Hepatic stellate cell (primary cell): ENCODE results near the gene POLD4.

Experiments
- DNase-seq: peaks from one replicate; pipeline ENCODE4 v3.0.0; 2011; ENCODE audit warnings: low spot score

Gene POLD4

DNA sequence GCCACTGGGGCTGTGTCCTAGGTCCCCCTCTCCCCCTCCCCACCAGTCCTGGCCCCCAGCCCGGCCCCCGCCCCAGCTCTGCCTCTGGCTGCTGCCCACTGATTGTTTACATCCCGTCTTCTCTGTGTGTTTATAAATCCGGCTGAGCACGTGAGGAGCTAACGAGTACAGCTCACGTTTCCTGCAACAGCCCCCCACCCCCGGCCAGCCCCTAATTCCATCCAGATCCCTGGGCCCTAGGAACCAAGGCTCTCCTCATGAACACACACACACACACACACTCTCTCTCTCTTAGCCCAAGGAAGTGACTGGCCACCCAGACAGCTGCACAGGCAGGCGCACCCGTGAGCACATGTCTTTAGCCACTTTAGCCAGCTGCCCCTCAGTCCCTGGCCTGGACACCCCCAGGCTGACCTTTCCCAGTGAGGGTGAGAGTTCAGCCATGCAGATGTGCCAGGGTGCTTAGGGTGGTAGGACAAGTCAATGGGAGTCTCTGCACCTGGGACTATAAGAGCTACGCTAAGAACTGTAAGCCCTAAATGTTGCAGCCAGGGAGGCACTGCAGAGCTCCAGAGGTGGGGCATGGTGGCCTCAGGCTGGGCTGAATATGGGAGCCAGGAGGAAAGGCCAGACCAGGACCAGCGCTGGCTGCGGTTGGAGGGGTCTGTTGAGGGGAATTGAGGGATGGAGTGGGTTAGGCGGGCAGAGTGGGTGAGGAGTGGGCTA is 17.2 kb upstream of the POLD4 start:
- DNase-seq, result peak; percentile 67

DNA sequence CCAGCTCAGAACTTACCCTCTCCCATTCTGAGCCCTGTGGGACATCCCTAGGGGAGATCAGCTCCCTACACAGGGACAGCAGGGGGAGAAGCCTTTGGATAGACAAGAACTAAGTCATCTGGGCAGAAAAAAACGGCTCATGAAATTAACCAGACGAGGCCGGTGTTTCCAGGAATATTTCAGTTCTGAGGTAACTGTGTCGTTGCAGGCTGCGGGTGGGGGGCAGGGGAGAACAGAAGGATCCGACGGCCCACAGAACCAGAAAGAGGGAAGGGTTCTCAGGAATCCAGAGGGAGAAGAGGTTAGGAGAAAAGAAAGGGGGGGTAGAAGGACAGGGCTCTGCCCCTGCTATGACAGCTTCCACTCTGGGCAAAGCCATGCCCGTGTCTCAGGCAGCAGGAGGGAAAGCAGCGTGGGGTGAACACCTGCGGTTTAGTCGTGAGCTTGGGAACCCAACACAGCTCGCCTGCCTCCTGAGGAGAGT is 16.5 kb upstream of the POLD4 start:
- DNase-seq, result peak; percentile 56

- no peak for DNase-seq
These were observed 15.9 kb upstream of the POLD4 start for GRCh38 chr11:67369275-67369674.

DNA sequence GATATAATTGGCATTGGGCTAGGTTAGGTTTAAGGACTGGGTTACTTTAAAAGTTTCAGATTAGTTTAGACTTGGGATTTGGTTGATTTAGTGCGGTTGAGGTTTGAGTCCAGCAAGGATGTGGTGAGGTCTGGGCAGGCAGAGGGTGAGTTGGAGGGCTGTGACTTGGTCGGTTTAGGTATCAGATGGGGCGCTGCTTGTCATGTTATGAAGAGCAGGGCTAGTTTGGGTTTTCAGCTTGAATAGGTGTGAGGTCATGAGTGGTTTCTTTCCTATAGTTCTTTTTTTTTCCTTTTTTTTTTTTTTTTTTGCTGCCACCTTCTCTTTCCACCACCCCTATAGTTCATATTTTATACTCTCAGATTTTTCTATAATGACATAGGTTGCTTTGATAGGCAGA is 15.3 kb upstream of the POLD4 start:
- no peak for DNase-seq

- no peak for DNase-seq
These were observed 14.4 kb upstream of the POLD4 start for GRCh38 chr11:67367761-67368227.

- DNase-seq, result no peak
These were observed 13.8 kb upstream of the POLD4 start for GRCh38 chr11:67366961-67367760.

DNA sequence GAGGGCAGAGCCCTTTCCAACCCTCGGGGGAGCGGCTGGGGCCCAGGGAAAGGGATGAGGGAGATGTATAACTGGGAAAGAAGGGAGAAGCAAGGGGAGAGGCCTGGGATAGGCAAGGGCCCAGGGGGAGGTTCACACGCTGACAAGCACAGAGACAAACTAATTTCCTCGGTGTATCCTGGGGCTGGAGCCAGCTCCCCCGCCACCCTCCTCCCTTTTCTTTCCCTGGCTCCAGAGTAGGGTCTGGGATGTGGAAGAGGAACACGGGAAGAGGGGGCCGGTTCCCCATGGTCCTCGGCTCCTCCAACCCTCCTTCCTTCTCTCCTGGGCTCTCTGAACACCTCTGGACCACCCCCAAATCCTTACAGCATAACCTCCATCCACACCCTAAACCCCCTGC is 13.2 kb upstream of the POLD4 start:
- no peak for DNase-seq

- no peak for DNase-seq
These were observed 12.5 kb upstream of the POLD4 start for GRCh38 chr11:67365736-67366444.

- DNase-seq, result no peak
These were observed 11.7 kb upstream of the POLD4 start for GRCh38 chr11:67364783-67365722.

DNA sequence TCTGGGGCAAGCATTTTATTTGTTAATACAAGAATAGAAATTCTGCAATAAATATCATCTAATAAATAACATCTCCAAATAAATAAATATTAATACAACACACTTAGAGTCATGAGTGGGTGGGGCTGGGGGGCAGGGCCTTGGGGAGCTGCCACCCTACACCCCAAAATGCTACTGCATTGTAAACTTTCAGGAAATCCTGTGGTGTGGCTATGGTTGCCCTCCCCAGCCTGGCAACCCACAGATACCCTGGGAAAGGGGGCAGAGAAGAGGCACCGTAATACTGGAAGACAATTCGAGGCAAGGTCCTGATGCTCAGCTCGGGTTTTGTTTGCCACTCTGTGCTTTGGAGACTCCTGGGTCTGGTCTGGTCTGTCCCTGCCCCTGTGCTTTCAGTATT is 10.8 kb upstream of the POLD4 start:
- DNase-seq, result no peak

- DNase-seq, result no peak
These were observed 4.7 kb upstream of the POLD4 start for GRCh38 chr11:67357831-67358670.

DNA sequence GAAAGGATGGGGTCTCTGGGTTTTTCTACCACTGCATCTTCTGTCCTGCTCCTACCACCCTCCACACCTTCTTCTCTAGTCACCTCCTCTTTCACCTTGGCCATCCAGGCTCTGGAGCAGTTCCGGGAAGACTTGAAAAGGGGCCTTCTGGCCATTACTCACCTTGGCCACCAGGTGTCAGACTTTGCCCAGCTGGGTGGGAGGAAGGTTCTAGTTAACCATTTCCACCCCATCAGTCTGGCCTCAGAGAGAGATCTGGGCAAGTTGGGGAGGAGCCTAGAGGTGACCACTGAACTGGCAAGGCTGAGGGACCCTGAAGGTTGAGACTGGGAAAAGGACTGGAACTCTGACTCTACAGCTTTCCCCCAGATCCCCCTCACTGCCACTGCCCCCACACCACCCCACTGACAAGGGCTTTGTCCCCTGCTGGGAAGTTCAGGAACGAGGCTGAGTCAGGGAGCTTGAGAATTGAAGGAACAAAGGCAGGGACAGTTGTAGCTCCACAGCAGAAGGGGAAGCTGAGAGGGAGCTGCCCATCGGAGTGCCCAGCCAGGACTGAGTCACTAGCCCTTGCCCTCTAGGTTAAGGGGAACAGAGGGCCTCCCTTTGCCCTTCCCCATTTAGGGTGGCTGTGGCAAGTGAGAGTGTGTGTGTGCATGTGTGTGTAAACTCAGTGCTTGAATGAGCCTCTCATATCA is 3.7 kb upstream of the POLD4 start:
- DNase-seq, result peak; percentile 85

DNA sequence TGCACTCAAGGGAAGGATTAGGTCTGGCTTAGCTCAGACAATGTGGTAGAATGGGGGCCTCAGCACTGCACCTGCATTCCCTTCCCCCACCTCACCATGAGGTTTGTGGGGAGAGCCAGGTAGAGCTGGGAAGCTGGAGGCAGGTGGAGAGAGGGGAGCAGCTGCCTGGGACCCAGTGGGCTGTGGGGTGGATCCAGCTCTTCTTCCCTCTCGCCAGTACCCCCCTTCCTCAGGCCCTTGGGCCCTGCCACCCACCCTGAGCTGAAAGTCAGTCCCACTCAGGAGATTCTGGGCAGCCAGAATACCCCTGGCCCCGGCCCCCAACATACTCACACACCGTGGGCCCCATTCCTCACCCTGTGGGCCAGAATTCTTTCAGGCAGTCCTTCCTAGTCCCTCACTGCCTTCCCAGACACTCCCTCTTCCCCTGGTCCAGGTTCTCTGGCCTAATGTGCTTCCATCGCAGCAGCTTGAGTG is 3.1 kb upstream of the POLD4 start:
- no peak for DNase-seq

DNA sequence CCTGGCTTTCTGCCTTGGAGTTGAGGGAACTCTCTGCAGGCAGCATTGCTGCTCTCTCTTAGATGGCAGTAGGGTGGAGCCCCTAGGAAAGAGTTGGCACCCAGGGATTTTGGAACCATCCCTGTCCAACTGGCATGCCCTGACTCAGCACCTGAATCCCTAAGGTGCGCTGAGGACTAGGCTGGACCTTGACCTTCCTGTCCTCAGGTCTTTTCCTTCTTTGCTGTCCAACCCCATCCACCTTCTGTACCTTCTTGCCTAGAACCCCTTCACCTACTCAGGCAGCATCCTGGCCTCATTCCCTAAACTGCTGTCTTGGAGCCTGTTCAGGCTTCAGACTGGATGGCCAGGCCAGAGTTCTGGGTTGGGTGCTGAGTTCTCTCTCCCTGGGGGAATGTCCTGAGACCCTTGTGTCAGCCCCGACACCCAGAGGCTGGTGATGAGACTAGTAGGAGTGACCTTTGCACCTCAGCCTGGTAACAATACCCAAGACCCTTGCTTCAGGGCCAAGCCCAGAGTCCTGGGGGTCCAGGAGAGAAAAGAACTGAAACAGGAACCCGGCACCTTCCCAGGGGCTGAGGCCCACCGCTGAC is 2.5 kb upstream of the POLD4 start:
- no peak for DNase-seq

DNA sequence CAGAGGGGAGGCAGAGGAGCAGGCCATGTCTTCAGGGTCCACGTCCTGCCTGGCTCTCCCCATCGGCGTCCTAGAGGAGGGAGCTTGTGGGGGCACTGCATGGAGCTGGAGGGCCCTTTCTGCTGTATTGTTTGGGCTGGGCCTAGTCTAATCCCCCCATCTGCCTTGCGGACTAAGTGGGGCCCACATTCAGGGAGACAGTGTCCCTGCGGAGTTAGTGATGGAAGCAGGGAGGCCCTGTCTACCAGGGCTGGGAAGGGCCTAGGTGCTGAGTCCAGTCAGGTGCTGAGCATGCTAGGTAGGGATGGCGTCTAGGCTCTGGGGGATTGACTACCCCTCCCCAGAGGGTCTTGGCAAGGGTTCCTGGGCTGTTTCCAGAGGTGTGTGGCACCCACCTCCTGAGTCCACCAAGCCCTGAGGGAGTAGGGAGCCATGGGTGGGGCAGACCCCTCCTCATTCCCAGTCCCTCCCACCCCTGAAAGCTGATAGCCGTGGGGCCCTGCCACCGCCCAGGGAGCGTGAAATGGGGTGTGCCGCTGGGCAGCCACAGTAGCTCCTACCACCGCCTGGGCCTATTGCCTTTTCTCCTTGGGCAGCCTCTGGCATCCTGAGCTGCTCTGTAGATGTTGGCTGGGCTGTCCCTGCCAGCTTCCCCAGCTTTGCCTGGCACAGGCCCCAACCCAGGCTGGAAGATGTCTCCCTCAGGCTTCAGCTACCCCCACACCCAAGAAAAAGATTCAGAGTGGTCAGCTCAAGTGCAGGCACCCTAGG is 1.9 kb upstream of the POLD4 start:
- DNase-seq, result no peak

DNA sequence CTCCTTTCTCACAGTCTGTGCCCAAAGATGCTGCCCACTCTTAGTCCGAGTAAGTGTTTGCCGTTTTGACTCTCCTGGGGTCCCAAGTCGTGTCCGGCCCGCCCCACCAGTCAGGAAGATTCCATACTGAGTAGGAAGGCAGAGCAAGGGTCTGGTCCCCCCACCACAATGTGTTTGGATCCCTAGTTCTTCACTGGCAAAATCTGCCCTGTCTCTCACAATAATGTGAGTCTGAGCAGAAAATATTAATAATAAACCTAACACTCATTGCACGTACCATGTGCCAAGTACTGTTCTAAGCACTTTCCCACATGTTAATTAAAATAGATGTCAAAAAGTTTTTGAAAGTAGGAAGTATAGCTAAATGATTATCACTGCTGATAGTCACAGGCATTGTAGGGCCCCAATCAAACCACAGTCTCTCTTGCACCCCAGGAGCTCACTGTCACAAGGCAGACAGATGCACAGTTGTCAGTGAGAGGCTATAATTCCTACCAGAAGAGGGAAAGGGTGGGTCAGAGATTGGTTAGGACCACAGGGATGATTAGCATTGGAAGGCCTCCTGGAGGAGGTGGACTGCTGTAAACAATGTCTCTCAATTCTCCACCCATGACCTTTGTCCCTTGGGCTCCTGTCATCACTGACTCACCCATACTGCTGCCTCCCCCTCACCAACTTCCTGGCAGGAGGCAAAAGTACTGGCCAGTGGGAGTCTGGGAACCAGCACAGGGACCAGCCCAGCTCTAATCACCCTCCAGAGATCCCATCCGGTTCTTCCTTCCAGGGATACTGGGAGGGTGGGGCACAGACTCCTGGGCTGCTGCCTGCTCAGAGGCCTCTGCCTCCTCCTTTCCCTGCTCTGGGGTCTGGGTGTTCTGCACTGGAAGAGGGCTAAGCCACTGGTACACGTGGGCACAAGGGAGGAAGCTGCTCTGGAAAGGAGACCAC is 1.0 kb upstream of the POLD4 start:
- peak; percentile 99 for DNase-seq

- DNase-seq, result peak; percentile 51
These were observed 615 bp downstream of the POLD4 start for GRCh38 chr11:67352546-67353316.
